ENCODE data around the gene BRD7. TPM values are rescaled to one million over a fixed set of nuclear protein-coding genes. Genes with fewer than 3 reads are reported as not detected.

Gene BRD7
- total and polyA plus RNA-seq, 2 donors (not counting 3 experiments of a cell fraction or from before 2014, with no cell fraction given): 17.1 to 69.1 TPM

GRCh38 chr16:50316848-50317630 is 51.7 kb downstream of the BRD7 start:
- dilution Hi-C loops (cut with MboI; ENCODE audit: extremely low pct_ligation_motif_present, low sequenced_read_pairs) (no loop called here), intact Hi-C loops (cut with micrococcal nuclease) (no loop called here)
- Histone ChIP-seq H4K20me1 (replicated peaks; ENCODE audit: control insufficient read depth, extremely low read depth, insufficient read depth, low read length) (no peaks in the 10 kb centered on the region), H2AFZ (ENCODE audit: low read depth, low read length) (no peak overlapping the region), H3K4me2 (ENCODE audit: insufficient read depth, low read length) (no peak overlapping the region), H3K27me3 (ENCODE audit: control insufficient read depth in 2 of 2, insufficient read depth in 2 of 2, low read length in 2 of 2) (no peaks in the 10 kb centered on the region), H3K27ac (ENCODE audit: insufficient read depth, low read depth, low read length) (no peak overlapping the region), H3K36me3 (ENCODE audit: control insufficient read depth in 2 of 2, extremely low read depth in 1 of 2, insufficient read depth in 2 of 2, low read length in 2 of 2) (peaks cover 18 to 22% of the 10 kb centered on the region in 2 experiments), H3K9me3 (replicated peaks; ENCODE audit: control insufficient read depth, insufficient read depth, low read length) (no peaks in the 10 kb centered on the region), H3K4me3 (replicated peaks in 1 of 3; ENCODE audit: insufficient read depth in 1 of 3, low read depth in 1 of 3, low read length in 3 of 3) (no peak overlapping the region), H3K79me2 (ENCODE audit: control insufficient read depth, insufficient read depth, low read length) (no peaks in the 10 kb centered on the region), H3K9me1 (replicated peaks; ENCODE audit: control insufficient read depth, extremely low read depth, insufficient read depth, low read length) (no peaks in the 10 kb centered on the region), H3K4me1 (ENCODE audit: control insufficient read depth, extremely low read depth, insufficient read depth, low read length) (peaks cover 12% of the 10 kb centered on the region), H3K9ac (replicated peaks; ENCODE audit: extremely low read depth, insufficient read depth, low read length) (no peak overlapping the region)
- ChIA-PET CTCF (interaction anchor here (0.7 kb wide), 1 partner anchor 10 kb away, joined by 3 read pairs; no protein-coding TSS in a partner anchor), POLR2A (no interaction called here)
- no peak for DNase-seq (ENCODE audit: low read depth, low spot score)
- peak; percentile 37 for FAIRE-seq
- BruUV-seq (replicated peaks): no TSS peak
- TF ChIP-seq JUN (IDR thresholded peaks at IDR 0.05; ENCODE audit: borderline replicate concordance, insufficient read depth, insufficient read length, low read depth) (no peak), FOS (IDR thresholded peaks at IDR 0.05; ENCODE audit: borderline replicate concordance, insufficient read depth, low read length) (no peak), EZH2 (IDR thresholded peaks at IDR 0.05; ENCODE audit: borderline replicate concordance, low read depth, low read length, severe bottlenecking) (no peak), MAX (IDR thresholded peaks at IDR 0.05; ENCODE audit: insufficient read depth, insufficient read length) (no peak), MYC (IDR thresholded peaks at IDR 0.05; ENCODE audit: low read depth, low read length) (no peak), GATA2 (IDR thresholded peaks at IDR 0.05; ENCODE audit: insufficient read depth, insufficient read length, low read depth, low read length) (no peak), POLR2AphosphoS5 (IDR thresholded peaks at IDR 0.05; ENCODE audit: insufficient read depth, low read depth, low read length) (no peak), POLR2A (IDR thresholded peaks at IDR 0.05; ENCODE audit: low read depth, low read length) (no peak)
- TF ChIP-seq, protein P1, sequence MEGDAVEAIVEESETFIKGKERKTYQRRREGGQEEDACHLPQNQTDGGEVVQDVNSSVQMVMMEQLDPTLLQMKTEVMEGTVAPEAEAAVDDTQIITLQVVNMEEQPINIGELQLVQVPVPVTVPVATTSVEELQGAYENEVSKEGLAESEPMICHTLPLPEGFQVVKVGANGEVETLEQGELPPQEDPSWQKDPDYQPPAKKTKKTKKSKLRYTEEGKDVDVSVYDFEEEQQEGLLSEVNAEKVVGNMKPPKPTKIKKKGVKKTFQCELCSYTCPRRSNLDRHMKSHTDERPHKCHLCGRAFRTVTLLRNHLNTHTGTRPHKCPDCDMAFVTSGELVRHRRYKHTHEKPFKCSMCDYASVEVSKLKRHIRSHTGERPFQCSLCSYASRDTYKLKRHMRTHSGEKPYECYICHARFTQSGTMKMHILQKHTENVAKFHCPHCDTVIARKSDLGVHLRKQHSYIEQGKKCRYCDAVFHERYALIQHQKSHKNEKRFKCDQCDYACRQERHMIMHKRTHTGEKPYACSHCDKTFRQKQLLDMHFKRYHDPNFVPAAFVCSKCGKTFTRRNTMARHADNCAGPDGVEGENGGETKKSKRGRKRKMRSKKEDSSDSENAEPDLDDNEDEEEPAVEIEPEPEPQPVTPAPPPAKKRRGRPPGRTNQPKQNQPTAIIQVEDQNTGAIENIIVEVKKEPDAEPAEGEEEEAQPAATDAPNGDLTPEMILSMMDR (IDR thresholded peaks at IDR 0.05; ENCODE audit: extremely low read depth in 1 of 2, insufficient read depth in 1 of 2, low read depth in 1 of 2, low read length in 2 of 2): no peak
